ENCODE measurements around the gene CRIP2.

Gene CRIP2

DNA sequence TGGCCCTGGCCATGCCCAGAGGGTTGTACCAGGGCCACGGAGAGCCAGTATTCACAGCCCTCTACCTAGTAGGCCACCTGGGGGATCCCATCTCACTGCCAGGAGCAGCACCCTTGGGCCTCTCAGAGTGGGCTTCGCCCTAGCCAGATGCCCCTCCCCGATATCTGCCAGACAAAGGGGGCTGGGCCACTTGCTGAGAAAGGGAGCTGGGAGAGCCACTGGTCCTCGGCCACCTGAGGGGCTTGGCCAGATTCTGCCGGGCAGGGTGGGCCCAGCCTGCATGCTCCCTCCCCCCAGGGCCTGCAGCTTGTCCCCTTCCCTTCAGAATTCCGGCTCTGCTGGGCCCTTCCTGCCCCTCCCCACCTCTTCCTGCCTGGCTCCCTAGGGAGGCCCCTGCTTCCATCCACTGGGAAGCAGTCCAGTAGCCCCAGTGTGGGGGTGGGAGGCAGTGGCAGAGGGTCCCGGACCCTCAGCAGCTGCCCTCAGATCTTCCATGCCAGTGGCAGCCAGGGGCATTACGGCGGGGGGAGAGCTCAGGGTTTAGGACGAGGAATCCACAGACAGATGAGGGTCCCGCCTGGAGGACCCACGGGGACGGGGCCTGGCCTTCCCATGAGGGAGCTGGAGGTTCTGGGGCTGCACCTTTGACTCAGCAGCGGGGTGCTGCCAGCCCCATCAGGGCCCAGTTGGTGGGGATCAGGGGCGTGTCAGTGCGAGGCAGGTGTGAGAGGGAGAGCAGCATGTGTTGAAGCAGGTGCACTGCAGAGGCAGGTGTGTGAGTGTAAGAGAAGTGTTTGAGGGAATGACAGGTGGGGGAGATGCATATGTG lies 2.4 kb downstream of the CRIP2 start:
- DNase-seq (ENCODE audit: low spot score), result no peak

GRCh38 chr14:105477660-105478397 lies 3.2 kb downstream of the CRIP2 start:
- no peak for DNase-seq (ENCODE audit: low spot score)

DNA sequence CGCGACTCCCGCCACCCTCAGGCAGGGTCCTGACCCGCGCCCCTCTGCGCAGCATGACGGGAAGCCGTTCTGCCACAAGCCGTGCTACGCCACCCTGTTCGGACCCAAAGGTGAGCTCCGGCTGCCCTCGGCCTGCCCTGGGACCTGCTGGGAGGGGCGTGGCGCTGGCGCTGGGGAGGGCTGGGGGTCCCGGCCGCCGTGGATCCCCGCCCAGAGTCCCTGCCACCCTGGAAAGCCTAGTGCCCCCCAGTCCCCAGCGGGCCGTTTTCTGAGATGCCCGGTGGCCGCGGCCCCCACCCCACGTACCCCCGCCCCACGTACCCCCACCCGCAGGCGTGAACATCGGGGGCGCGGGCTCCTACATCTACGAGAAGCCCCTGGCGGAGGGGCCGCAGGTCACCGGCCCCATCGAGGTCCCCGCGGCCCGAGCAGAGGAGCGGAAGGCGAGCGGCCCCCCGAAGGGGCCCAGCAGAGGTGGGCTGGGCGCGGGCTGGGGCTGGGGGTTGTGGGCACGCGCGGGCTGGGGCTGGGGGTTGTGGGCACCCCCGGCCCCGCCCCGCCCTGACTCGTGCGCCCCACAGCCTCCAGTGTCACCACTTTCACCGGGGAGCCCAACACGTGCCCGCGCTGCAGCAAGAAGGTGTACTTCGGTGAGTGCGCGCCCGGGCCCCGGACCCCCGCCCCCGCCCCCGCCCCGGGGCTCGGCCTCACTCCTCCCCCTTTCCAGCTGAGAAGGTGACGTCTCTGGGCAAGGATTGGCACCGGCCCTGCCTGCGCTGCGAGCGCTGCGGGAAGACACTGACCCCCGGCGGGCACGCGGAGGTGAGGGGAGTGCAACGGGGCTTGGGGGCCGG lies 4.0 kb downstream of the CRIP2 start:
- DNase-seq (ENCODE audit: low spot score), result no peak

DNA sequence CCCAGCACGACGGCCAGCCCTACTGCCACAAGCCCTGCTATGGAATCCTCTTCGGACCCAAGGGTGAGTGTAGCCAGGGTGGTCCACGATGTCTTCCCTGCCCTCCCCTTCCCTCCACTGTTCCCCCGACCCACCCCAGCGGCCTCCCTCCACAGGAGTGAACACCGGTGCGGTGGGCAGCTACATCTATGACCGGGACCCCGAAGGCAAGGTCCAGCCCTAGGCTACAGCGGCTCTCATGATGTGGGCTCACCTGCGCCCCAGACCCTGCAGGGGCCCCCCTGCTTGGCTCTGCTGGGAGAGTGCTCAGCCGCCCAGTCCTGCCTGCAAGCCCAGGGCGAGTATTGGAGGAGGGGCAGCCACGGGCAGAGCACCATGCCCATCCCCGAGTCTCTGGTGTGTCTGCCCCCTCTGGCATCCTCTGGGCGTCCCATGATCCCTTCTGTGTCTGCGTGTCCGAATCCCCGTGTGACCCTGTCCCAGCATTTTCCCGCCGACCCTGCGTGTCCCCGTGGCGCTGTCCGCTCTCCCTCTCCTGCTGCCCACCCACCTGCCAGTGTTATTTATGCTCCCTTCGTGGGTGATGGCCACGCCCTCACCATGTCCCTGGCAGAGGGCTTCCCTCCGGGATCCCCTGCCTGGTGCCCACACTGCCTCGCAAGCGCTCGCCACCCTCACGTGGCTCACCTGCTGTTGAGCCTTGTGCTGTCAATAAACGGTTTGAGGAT lies 5.0 kb downstream of the CRIP2 start:
- no peak for DNase-seq (ENCODE audit: low spot score)

DNA sequence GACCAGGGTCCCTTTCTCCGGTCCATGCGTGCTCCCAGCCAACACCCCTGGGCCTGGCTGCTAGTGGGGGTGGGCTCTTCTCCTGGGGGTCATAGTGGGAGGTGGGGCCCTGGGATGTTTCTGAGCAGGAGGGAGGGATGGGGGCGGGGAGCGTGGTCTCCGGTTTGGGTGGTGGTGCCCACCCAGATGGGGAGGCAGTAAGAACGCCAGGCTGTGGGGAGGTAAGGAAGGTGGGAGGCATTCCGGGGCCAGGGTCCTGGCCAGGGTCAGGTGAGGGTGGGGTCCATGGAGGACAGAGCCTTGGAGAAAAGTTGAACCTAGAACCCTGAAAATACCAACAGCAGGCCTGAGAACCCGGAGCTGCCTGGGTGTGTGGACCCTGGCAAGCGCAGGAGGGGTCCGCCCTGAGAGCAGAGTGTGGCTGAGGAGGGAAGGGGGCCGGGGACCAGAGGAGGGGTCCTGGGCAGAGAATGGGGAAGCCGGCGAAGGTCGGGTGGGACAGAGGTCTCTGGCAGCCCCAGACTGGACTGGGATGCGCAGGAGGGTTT lies 5.7 kb downstream of the CRIP2 start:
- DNase-seq (ENCODE audit: low spot score), result no peak

GRCh38 chr14:105480807-105481801 lies 6.5 kb downstream of the CRIP2 start:
- DNase-seq (ENCODE audit: low spot score), result peak; percentile 80

DNA sequence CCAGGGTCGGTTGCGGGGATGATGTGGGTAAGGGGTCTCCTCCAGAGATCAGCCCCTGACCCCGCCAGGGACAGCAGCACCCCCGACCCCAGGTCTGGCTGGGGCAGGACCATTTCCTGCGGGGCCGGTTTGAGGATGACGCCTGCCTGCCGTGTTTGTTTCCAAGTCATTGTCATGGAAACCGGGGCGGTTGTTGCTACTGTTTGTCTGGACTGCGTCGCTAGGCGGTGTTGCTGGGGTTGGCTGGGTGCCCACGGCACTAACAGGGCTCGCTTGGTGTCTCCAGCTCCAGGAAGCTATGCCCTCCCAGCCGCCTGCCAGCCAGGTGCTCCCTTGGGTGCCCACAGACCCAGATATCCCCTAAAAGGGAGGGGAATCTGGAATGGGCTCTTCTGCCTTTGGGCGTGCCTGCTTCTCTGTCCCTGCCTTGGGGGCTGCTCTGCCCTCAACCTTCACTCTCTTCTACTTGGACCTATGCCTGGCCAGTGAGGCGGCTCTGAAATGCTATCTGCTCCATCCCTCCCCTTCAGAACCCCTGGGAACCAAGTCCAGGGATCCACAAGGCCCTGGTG lies 7.4 kb downstream of the CRIP2 start:
- DNase-seq (ENCODE audit: low spot score), result peak; percentile 90

DNA sequence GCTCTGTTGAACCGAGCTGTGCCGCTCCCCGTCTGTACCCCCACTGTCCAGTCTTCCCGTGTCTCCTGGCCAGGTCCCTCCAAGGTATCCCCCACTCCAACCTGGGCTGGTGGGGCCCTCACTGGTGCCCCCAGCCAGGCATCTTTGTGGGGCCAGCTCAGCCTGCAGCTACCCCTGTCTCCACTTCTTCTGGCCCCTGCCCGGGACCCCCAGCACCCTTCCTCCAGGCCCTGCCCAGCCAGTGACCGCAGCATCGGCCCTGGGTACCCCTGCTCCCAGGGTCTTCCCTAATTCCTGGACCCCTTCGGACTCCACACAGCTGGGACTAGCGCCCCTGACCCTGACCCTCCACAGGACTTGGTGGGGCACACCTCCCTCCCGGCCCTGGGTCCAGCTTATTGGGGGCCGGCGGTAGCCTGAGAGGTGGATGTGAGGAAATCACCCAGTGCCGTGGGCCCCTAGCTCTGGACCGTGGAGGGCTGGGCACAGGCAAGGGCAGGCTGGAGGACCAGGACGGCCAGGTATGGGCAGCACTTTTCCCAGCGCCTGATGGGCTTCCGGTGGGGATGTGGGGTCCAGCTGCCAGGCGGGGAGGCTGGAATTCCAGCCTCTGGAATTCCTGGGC lies 8.0 kb downstream of the CRIP2 start:
- no peak for DNase-seq (ENCODE audit: low spot score)

DNA sequence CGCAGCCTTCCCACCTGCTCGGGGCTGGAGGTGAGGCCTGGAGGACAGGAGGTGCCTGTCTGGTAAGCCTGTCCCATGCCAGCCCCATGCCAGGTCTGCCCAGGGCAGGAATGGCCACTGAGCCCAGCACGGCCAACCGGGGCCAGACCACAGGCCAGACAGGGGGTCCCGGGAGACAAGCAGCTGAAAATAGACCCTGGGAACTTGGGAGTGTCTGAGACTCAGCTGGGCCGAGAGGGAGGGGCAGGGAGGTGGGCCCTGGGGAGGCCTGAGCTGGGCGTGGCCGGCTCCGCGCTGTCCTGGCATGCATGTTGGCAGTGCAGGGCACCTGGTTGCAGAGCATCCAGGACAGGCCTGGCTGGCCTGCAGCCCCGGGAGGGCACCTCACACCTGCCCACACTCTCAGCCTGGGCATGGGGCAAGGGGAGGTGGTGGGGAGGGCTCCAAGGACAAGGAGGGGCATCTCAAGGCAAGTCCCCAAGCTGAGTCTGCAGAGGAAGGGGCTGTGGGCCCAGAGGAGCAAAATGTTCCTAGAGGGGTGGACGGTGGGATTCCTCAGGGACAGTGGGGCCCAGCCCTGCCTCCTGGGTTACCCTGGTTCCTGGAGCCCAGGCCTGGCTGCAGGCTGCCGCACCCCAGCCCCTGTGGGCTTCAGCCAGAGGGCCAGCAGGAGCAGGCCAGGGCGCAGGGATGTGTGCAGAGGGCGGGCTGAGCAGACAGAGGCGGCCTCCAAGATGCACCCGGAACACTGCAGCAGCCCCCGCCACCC lies 8.9 kb downstream of the CRIP2 start:
- DNase-seq (ENCODE audit: low spot score), result no peak

DNA sequence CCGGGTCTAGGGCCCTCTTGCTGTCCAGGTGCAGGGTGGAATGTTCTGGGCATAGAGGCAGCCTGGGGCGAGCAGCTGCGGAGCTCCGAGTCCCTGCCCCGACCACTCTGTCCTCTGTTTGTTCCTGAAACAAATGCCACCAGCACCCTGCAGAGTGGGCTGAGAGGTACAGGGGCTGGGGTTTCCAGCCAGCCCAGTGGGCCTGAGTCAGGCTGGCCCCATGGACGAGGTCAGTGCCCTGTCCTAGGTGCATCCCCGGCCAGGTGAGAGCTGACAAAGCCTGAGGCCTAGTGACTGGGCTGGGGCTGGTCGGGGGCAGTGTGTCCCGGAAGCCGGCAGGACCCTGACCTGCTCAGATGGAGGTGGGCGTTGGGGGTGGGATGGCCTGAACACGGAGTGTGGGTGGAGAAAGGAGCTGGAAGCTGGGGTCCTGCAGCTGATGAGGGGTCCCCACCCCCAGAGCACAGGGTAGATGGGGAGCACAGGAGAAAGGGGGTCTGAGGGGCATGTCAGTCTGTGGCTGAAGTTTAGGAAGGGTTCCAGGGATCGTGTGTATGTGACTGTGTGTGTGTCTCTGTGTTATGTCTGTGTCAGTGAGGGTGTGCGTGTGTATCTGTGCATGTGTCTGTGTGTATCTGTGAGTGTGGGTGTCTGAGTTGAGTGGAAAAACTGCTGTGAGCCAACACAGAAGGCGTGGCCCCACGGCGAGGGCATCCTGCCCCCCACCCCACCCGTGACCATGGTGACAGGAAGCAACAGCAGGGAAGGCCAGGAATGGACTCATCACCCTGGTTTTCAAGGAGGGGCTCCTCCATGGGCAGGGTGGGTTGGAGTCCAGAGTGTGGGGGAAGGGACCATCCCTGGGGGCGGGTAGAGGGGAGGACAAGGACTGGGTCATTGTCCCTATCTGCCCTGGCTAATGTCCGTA lies 9.7 kb downstream of the CRIP2 start:
- DNase-seq (ENCODE audit: low spot score), result no peak

DNA sequence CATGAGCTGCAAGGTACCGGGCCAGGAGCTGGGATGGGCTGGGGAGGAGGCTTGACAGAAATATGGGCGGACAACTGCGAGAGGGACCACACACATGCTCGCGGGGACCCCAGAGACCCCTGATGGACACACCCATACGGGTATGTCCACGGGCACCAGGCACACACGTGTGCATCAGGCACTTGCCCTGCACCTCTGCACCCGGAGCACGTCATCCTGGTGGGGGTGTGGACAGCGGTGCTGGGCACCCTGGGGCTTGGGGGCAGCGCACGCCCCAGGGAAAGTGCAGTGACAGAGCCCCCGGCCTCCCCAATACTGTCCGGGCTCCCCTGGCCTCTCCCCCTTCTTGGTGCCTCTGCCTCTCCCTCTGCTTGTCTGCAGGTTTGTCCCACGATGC lies 10.4 kb downstream of the CRIP2 start:
- no peak for DNase-seq (ENCODE audit: low spot score)

DNA sequence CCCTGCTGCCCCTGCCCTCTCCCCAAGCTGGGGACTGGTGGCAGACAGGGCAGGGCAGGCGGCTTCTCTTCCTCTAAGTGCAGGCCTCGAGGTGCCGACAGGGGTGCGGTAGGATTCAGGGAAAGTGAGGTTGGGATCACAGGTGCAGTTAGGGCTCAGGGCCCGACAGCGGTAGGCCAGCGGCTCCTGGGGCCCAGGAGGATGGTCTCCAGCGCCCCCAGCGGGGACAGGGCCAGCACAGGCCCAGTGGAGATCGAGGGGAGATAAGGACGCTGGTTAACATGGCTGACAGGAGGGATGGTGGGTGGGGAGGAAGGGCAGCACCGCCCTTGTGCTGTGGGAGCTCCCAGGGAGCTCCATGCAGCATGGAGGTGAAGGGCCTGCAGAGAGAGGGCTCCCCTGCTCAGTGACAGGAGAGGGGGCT lies 11.1 kb downstream of the CRIP2 start:
- DNase-seq (ENCODE audit: low spot score), result peak; percentile 38

DNA sequence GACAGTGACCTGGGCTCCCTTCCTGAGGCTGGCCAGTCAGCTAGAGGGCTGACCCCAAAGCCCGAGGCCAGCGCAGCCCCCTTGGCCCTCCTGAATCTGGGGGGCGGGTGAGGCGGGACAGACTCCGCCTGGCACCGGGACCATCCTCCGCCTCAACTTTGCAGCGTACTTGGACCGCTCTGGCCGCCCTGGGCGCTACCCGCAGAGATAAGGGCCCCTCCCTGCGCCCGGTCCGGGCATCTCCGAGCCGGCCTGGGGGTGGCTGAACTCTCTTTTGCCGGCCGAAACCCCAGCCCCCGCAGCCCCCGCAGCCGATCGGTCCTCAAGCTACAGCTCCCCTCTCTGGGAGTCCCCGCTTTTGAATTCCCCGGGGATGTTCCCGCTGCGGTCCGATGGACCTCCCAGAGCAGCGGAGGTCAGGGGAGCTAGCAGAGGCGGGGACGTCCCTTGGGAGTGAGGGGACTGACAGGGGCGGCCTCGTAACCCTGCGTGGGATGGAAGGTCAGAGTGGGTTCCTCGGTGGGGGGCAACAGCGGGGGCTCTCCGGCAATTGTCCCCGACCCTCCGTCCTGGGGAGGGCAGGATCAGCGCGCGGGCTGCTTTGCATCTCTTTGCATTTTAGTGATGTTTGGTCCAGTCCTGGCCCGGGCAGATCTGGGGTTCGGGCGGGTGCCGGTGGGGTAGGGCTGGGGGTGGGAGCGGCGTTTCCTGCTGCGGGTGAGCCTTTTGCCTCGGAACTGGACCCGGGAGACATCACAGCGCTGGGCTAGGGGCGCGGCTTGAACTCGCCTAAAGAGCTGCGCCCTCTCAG lies 11.7 kb downstream of the CRIP2 start, which contains the start of gene CRIP1:
Gene CRIP1 (plus strand): TSS at position 724 of the 811 bp plus-strand sequence. CDS start 374 bp downstream, outside the sequence.
- DNase-seq (ENCODE audit: low spot score), result no peak

- DNase-seq (ENCODE audit: low spot score), result no peak
Measured at GRCh38 chr14:105486974-105487448, 12.4 kb downstream of the CRIP2 start.

DNA sequence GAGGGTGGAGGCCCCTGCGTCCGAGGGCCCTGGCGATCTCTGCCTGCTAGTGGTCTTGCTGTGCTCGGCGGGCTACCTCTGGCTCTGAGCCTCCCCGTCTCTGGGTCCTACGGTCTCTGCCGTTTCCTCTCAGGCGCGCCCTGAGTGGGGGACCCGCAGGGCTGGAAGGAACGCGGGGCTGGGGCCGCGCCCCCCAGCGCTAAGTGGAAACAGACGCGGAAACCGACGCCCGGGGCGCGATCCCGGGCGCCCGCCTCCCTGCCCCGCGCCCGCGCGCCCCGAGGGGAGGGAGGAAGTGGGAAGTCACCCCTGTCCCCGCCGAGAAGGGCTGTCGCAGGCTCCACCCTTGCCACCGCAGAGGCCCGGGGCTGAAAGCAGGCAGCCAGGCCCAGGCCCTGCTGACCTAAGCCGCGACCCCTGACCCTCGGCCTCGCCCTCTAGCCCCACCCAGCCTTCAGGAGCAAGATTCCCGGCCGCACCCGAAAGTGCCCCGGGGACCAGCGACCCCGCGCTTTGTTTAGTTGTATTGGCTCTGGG lies 12.9 kb downstream of the CRIP2 start:
- DNase-seq (ENCODE audit: low spot score), result no peak
